NCI-H1694 treated with DMSO at 0.1 percent for 48 hours (cell line): ENCODE measurements around the gene NRG3.
"Not testable (repeated sequence)": the region's sequence is repeated elsewhere in the genome, so short reads cannot be mapped to it uniquely, and the experiment has no call there.

Experiments used
- DNase-seq: peaks from one replicate; lab custom pipeline; 2025; lab: John Stamatoyannopoulos, UW

Gene NRG3

DNA sequence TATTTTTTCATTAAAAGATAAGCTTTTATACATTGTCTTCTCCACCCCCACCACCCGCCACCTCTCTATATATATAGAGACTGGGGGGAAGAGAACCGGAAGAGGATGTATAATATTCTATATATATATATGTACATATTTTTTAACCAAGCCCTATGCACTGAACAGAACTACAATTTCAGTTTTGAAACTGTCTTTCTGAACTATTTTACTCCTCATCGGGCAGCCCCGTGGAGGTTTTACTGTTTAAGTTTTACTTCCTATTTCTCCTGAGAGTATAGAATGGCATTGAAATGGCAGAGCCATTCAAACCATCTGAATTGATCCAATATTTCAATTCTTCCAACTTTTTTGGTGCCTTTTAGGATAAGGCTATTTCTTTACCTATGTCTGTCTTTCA is 1047.1 kb downstream of the NRG3 start:
- no peak for DNase-seq

- DNase-seq, result no peak
Observed at GRCh38 chr10:82922755-82923154, 1047.8 kb downstream of the NRG3 start.

DNA sequence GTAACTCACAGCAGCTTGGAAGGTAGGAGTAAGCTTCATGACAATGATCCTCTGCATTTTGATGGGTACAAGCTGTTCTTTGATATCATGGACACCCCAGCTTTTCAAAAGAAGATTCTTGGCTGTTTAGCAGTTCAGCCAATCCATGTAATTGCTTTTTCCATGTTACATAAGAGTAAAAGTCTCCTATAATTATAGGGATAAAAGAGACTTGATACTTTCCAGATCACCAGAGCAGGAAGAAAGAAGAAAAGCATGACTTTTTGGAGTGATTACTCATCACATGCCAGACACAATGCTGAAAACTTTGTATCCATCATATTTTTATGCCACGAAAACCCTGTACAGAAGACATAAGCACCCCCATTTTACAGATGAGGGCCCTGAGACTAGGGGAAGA is 1049.7 kb downstream of the NRG3 start:
- no peak for DNase-seq

- DNase-seq, result no peak
Observed at GRCh38 chr10:82925547-82925946, 1050.6 kb downstream of the NRG3 start.

DNA sequence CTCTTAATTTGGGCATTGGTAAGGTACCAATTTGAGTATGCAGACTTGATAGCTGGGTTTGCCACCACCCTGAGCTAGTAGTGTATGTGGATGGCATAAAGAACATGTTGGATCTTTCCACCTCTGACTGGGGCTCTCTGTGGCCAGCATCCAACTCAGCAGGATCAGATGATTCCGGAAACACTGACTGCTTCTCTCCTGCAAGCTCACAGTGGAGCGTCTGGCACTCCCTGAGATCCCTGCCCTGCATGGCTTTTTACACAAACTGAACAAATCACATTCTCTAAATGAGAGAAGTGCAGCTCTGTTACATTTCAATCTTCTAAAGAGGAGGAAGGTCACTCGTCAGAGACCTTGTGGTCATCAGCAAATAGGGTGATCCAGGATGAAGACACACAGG is 1057.5 kb downstream of the NRG3 start:
- DNase-seq, result no peak

- DNase-seq, result peak; percentile 8
Observed at GRCh38 chr10:82934429-82934828, 1059.4 kb downstream of the NRG3 start.

- no peak for DNase-seq
Observed at GRCh38 chr10:82934947-82935346, 1060.0 kb downstream of the NRG3 start.

DNA sequence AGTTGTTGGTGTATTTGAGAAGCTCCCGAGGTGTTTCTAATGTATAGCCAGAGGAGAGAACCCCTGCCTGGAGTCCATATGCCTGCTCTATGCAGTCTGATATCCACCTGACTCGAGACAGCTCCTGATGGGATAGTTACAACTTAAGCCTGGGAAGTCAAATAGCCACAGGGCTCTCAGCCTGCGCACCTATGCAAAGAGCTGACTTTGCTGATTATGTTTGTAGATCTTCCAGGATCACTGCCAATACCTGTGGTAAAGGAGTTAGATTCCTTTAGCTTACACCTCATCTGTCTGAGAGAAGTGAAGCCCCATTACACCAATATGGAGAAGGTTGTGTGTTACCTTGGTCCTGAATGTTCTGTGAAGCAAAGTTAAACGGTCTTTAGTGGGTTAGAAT is 1063.3 kb downstream of the NRG3 start:
- DNase-seq, result no peak

DNA sequence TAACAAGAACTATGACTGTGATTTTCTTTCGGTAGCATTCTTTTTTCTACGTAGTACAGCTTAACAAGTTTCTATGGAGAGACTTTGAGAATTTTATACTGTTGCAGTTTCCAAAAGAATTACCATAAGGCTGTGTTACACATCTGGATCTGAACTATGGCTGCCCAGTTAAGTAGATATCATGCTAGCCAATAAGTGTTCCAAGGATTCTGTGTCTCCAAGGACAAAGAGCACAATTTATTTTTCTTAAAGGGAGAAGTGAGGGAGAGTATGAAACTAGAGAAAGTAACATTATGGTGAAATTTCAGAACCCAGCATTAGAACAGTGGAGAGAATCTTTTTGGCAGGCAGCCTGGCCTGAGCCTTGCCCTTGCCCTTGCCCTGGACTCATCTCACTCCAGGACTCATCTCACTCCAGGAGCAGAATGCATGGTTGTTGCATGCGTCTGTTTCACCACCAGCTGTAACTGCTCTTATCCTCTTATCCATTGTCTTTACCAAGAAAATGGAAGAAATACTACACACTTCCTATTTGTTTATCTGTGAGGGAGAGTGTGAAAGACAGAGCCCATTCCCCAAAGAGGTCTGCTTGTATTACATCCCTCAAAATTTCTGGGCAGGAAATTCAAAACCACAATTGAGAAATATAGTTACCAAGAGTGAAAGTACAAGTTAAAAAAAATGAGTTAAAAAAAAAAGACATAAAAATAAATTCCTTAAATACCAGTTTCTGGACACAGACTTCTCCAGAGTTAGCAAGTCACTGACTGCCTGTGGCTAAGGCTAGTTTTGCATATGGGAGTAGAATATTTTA is 1067.5 kb downstream of the NRG3 start:
- DNase-seq, result no peak

- no peak for DNase-seq
Observed at GRCh38 chr10:82943142-82943541, 1068.1 kb downstream of the NRG3 start.

DNA sequence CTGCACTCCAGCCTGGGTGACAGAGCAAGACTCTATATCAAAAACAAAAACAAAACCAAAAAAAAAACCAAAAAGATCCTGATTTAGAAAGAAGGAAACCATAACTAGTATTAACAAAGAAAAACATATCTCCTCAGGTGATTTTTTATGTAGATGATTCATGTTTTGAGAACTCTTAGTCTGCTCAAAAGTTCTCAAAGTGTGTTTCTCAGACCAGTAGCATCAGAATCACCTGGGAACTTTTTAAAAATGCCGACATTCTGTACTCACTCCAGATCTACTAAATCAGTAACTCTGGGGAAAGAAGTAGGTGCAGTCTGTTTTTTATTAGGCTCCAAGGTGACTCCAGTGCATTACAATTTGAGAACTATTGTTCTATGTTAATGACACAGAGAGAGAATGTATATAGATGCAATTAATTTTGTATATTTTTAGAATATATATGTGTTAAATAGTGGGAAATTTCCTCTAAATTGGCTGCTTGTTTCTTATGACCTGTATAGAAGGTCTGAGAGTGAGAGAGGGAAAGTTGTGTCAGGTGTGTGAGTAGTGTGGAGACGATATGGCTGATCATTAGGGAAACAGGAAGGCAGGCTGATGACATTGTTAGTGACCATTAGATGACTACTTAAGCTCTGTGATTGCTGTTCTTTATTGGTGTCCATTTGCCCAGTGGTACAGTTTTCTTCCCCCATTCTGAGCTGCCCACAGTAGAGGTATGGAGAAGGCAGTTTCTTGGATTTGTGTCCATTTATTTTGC is 1075.0 kb downstream of the NRG3 start:
- no peak for DNase-seq

DNA sequence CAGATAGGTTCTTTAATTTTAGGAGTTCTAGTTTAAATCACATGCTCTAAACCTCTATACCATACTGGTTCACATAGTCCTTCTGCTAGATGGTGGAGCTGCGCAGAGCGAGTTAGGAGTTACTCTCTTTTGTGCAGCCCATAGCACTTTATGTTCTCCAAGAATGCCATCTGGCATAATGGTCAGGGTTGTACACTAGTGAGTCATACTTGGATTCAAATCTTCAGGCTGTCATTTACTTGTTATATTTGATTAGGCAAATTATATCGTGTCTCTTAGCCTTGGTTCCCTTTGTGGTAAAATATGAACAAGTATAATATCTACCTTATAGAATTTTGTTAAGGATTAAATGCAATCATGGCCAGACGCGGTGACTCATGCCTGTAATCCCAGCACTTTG is 1078.3 kb downstream of the NRG3 start:
- no peak for DNase-seq

- DNase-seq, result no peak
Observed at GRCh38 chr10:82953909-82954308, 1078.9 kb downstream of the NRG3 start.

DNA sequence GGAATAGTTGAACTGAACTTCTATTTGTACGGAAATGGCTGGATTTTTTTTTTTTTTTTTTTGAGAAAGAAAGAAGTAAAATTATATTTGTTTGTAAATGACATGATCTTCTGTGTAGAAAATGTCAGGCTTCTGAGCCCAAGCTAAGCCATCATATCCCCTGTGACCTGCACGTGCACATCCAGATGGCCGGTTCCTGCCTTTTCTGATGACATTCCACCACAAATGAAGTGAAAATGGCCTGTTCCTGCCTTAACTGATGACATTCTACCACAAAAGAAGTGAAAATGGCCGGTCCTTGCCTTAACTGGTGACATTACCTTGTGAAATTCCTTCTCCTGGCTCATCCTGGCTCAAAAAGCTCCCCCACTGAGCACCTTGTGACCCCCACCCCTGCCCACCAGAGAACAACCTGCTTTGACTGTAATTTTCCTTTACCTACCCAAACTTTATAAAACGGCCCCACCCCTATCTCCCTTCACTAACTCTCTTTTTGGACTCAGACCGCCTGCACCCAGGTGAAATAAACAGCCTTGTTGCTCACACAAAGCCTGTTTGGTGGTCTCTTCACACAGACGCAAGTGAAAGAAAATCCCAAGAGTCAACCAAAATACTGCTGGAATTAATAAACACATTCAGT is 1085.5 kb downstream of the NRG3 start:
- not testable (repeated sequence) for DNase-seq

DNA sequence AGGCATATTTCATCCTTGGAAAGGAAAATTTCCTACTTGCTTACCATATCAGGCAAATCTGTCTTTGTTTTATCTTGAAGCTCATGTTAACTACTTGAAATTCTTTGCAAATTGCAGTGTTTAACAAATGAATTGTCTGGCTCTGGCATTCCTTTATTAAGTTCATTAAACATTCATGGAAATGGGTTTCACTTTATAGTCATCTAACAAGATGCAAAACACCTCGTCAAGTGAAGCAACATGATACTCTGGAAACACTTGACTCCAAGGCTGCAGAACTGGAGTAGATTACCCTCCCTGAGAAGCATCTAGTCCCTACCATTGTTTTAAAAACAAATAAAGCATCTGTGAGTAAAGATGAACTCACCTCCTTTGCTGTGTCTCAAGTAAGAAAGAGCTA is 1086.9 kb downstream of the NRG3 start:
- no peak for DNase-seq

GRCh38 chr10:82966130-82966529 is 1091.1 kb downstream of the NRG3 start:
- no peak for DNase-seq

DNA sequence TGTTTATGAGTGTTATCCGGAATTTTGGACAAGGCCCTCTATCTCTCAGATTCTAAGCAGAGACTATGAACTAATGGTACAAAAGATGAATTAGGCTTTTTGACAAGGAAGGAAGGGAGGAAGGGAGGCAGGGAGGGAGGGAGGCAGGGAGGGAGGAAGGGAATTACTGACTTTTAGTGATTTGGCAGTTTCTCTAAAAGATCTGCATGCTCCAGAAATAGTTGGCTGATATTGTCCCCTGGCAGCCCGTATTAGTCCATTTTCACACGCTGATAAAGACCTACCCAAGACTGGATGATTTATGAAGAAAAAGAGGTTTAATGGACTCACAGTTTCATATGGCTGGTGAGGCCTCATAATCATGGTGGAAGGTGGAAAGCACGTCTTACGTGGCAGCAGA is 1093.5 kb downstream of the NRG3 start:
- no peak for DNase-seq

- DNase-seq, result no peak
Observed at GRCh38 chr10:82969405-82969804, 1094.4 kb downstream of the NRG3 start.

DNA sequence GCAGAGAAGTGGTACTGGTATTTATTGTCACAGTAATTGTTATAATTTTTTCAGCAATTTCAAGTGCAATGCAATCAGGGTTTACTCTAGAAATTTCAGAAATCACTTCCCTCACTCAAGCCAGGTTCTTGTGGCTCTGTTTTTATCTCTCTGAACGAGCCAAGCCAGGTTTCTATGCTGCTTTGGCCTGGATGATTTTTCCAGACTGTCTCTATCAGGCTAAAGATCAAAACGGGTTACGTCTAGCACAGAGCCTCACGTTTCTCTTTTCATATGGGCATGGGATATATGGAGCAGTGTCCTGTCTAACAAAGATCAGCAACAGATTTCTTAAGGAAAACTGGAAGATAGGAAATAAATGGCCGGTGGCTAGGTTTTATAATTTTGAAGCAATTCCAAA is 1105.3 kb downstream of the NRG3 start:
- no peak for DNase-seq

DNA sequence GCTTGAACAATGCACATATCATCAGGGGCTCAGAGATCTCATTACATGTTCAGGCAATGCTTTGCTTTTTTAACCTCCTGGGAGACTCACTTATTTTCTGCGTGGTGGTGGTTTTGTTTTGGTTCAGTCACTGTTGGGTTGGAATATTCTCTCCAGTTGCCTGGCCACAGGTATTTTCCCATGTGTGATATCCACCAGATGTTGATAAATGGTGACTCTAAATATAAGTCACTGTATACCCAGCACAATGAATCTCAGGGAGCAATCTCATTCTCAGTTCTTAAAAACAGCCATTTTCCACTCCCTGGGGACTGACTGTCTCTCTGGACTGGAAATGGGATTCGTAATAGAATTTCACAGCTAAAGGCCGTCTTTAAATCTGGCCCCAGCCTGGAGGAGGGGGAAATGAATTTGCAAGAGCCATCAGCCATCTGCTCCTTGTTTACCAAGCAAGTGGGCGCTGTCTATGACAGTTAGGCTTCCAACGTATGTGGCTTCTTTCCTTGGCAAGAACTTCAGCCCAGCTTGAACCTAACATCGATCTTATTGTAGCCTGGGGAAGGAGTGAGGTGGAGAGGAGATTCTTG is 1106.2 kb downstream of the NRG3 start:
- peak; percentile 53 for DNase-seq

DNA sequence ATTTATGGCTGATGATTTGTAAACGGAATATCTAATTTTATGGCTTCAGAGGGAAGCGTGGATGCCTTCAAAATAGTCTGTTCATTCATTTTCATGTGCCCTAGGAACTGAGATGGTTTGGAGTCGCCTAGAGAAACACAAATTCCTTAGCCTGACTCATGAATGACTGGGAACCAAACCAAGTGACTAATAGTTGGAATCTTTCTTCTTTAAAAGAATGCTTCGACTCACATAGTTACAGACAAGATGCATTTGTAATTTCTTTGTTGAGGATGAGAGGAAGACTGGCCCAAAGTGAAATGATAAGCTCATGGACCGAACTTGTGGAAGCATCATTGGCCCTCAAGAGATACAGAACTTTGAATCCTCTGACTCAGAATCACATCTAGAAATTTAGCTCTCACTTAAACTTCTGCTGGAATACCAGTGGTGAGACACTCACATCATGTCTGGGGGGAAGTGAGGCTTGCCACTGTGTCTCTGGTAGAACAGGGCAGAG is 1107.2 kb downstream of the NRG3 start:
- no peak for DNase-seq

DNA sequence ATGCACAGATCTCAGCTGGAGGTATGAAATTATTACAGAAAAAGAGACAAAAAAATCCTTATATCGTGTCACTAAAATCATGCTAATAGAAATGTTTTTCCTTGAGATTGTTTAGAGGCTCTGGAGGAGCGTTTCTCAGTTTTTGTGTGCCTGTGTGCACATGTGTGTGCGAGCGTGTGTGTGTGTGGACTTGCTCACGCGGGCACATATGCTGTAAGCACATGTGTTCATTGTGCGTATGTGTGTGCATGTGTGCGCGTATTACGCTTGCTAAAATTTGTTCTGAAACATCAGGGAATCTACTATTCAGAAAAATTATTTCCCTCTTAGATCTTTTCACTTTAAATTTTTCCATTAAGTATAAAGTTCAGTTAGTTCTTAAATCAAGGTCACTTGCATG is 1111.2 kb downstream of the NRG3 start:
- DNase-seq, result no peak
